Measurements from ENCODE around the gene ZBTB8OS. TPM values are rescaled to one million over a fixed set of nuclear protein-coding genes. Genes with fewer than 3 reads are reported as not detected.

ZBTB8OS gene
- total RNA-seq, 1 experiment from 2014 or later, result 60.5 TPM

GRCh38 chr1:32622806-32623681 is 27.3 kb downstream of the ZBTB8OS start (continued):
- no peak for TF ChIP-seq NFE2L1 (CRISPR knock-in tag; IDR thresholded peaks at IDR 0.05)
- TF ChIP-seq TEAD1 (CRISPR knock-in tag; IDR thresholded peaks at IDR 0.05), result no peak
- no peak for TF ChIP-seq NFYB (CRISPR knock-in tag; conservative IDR thresholded peaks at IDR 0.05; ENCODE audit: low read depth)

GRCh38 chr1:32622205-32622604 is 28.1 kb downstream of the ZBTB8OS start:
- H3K4me1 Mint-ChIP-seq, result no peaks in the 10 kb centered on the region
- H3K9me3 Mint-ChIP-seq, result 0 out of 2 replicates have a peak, but pooled peaks cover 5% of the 10 kb centered on the region
- no peak for TF ChIP-seq JUN (CRISPR knock-in tag; IDR thresholded peaks at IDR 0.05)
- TF ChIP-seq FOXP1 (CRISPR knock-in tag; IDR thresholded peaks at IDR 0.05; ENCODE audit: borderline replicate concordance), result no peak
- TF ChIP-seq E2F5 (CRISPR knock-in tag; IDR thresholded peaks at IDR 0.05), result no peak
- no peak for TF ChIP-seq NFE2L1 (CRISPR knock-in tag; IDR thresholded peaks at IDR 0.05)
- no peak for TF ChIP-seq ATF6 (CRISPR knock-in tag; IDR thresholded peaks at IDR 0.05)
- TF ChIP-seq EMX1 (CRISPR knock-in tag; IDR thresholded peaks at IDR 0.05), result no peak
- TF ChIP-seq SOX15 (CRISPR knock-in tag; IDR thresholded peaks at IDR 0.05), result no peak
- no peak for TF ChIP-seq TP53 (CRISPR knock-in tag; IDR thresholded peaks at IDR 0.05)
- no peak for TF ChIP-seq PRDM15 (CRISPR knock-in tag; IDR thresholded peaks at IDR 0.05)
- no peak for TF ChIP-seq GABPB1 (CRISPR knock-in tag; IDR thresholded peaks at IDR 0.05)
- TF ChIP-seq FOXJ3 (CRISPR knock-in tag; IDR thresholded peaks at IDR 0.05; ENCODE audit: borderline replicate concordance), result no peak
- TF ChIP-seq ZNF317 (CRISPR knock-in tag; IDR thresholded peaks at IDR 0.05; ENCODE audit: borderline replicate concordance, low read depth), result no peak
- TF ChIP-seq HMGXB4 (CRISPR knock-in tag; IDR thresholded peaks at IDR 0.05), result no peak
- H3K36me3 Mint-ChIP-seq, result peaks cover 22% of the 10 kb centered on the region
- ChIA-PET CTCF (no interaction called here), POLR2A (interaction anchor here (1.0 kb wide), 1 partner anchor 15 kb away, joined by 3 read pairs; no protein-coding TSS in a partner anchor)
- H3K27ac Mint-ChIP-seq, result no peak overlapping the region
- DNase-seq (ENCODE audit: low spot score), result no peak
- H3K27me3 Mint-ChIP-seq (ENCODE audit: low read depth), result no peaks in the 10 kb centered on the region
- ATAC-seq, result no peak
- no peak overlapping the region for H3K4me3 Mint-ChIP-seq
